HepG2 (cell line): Measurements from ENCODE around the gene S100A16. TPM values are rescaled to one million over a fixed set of nuclear protein-coding genes. Genes with fewer than 3 reads are reported as not detected.

Source experiments
- CREB3 ChIP-seq: sonication (generic); formaldehyde crosslinking; IDR thresholded peaks from 2 replicates; pipeline ENCODE4 v1.5.0; 2020; ENCODE audit warnings: missing genetic modification reagents
- HMG20A ChIP-seq: IDR thresholded peaks from 2 replicates; pipeline ENCODE4 v1.6.1; 2016; ENCODE audit warnings: borderline replicate concordance
- MEF2D ChIP-seq: sonication (generic); formaldehyde crosslinking; IDR thresholded peaks from 2 replicates; pipeline ENCODE4 v1.5.1; 2020; ENCODE audit warnings: mild to moderate bottlenecking, missing genetic modification reagents
- NAIF1 ChIP-seq: sonication (generic); formaldehyde crosslinking; IDR thresholded peaks from 2 replicates; pipeline ENCODE4 v1.5.0; 2020; ENCODE audit warnings: mild to moderate bottlenecking, missing genetic modification reagents, borderline replicate concordance
- NFE2L1 ChIP-seq: sonication (generic); formaldehyde crosslinking; IDR thresholded peaks from 2 replicates; pipeline ENCODE4 v1.4.0; 2020; ENCODE audit warnings: missing genetic modification reagents, mild to moderate bottlenecking, borderline replicate concordance
- NR1H2 ChIP-seq: sonication (generic); formaldehyde crosslinking; IDR thresholded peaks from 2 replicates; pipeline ENCODE4 v1.8.1; 2022; ENCODE audit warnings: low read depth, missing genetic modification reagents, borderline replicate concordance
- POGZ ChIP-seq: sonication (generic); formaldehyde crosslinking; IDR thresholded peaks from 2 replicates; pipeline ENCODE4 v1.4.0; 2020; ENCODE audit warnings: mild to moderate bottlenecking, missing genetic modification reagents
- REL ChIP-seq: sonication (generic); formaldehyde crosslinking; conservative IDR thresholded peaks from 2 replicates; pipeline ENCODE4 v1.8.0; 2022; ENCODE audit warnings: mild to moderate bottlenecking, missing genetic modification reagents, moderate library complexity
- RFX1 ChIP-seq: fragments of 450-650 bp; IDR thresholded peaks from 2 replicates; pipeline ENCODE4 v1.6.1; 2017
- TEF ChIP-seq: sonication (generic); formaldehyde crosslinking; IDR thresholded peaks from 2 replicates; pipeline ENCODE4 v1.5.0; 2020; ENCODE audit warnings: missing genetic modification reagents
- THAP8 ChIP-seq: sonication (generic); formaldehyde crosslinking; IDR thresholded peaks from 2 replicates; pipeline ENCODE4 v1.5.1; 2020; ENCODE audit warnings: missing genetic modification reagents, mild to moderate bottlenecking, borderline replicate concordance
- ZBTB2 ChIP-seq: sonication (generic); formaldehyde crosslinking; IDR thresholded peaks from 2 replicates; pipeline ENCODE4 v1.8.0; 2022; ENCODE audit warnings: low read depth, missing genetic modification reagents
- ZBTB26 ChIP-seq: IDR thresholded peaks from 2 replicates; pipeline ENCODE4 v1.6.1; 2016; ENCODE audit warnings: missing compliant biosample characterization, missing genetic modification reagents, borderline replicate concordance
- ZNF484 ChIP-seq: sonication (generic); formaldehyde crosslinking; IDR thresholded peaks from 2 replicates; pipeline ENCODE4 v1.5.1; 2020; ENCODE audit warnings: mild to moderate bottlenecking, low read depth, missing genetic modification reagents, borderline replicate concordance
- ZNF646 ChIP-seq: sonication (generic); formaldehyde crosslinking; IDR thresholded peaks from 2 replicates; pipeline ENCODE4 v1.9.0; 2021; ENCODE audit warnings: mild to moderate bottlenecking, missing genetic modification reagents
- ZNF674 ChIP-seq: sonication (generic); formaldehyde crosslinking; IDR thresholded peaks from 2 replicates; pipeline ENCODE4 v1.5.0; 2020; ENCODE audit warnings: low read depth, mild to moderate bottlenecking, missing genetic modification reagents
- polyA plus RNA-seq, 8 experiments: library from polyadenylated mRNA; depleted of rRNA in 3 of 8; stranded (reverse) in 7 of 8; unstranded in 1 of 8; fragments of >200 nt; fragmentation: Illumina TruSeq in 4 of 8; extraction: Trizol in 4 of 8; gene quantifications; 2 replicates each; pipeline versions ENCODE4 v1.2.1 to v1.2.3, GENCODE V29; 2011 to 2016; ENCODE audit warnings: low read depth in 4 of 8, missing spikeins in 1 of 8, mixed read lengths in 1 of 8; ENCODE audit not compliant: insufficient read depth in 1 of 8
- total RNA-seq, 5 experiments: library from RNA; depleted of rRNA; stranded (reverse); fragments of >200 nt; fragmentation: Illumina TruSeq; extraction: Trizol; gene quantifications; 2 replicates each; pipeline ENCODE4 v1.2.3, GENCODE V29; 2016; ENCODE audit warnings: low read depth in 1 of 5

The S100A16 gene
- total and polyA plus RNA-seq, 2 of the 13 experiments (the other 11 are each of a cell fraction or from before 2014, with no cell fraction given), result 46.0 to 195 TPM

- TF ChIP-seq ZBTB2 (CRISPR knock-in tag) (no peak), ZNF484 (CRISPR knock-in tag) (no peak), ZBTB26 (CRISPR knock-in tag) (no peak), REL (CRISPR knock-in tag) (no peak), TEF (CRISPR knock-in tag) (no peak), POGZ (CRISPR knock-in tag) (no peak), NR1H2 (no peak), ZNF674 (CRISPR knock-in tag) (no peak), ZNF646 (CRISPR knock-in tag) (no peak), NFE2L1 (CRISPR knock-in tag) (no peak), CREB3 (CRISPR knock-in tag) (no peak), MEF2D (CRISPR knock-in tag) (no peak), RFX1 (no peak), NAIF1 (CRISPR knock-in tag) (no peak), THAP8 (no peak), HMG20A (CRISPR knock-in tag) (no peak; the same call in 1 of the 2 replicates)
Observed at GRCh38 chr1:153566414-153567371, 46.2 kb downstream of the S100A16 start (continued).
